GM10847 (cell line): ENCODE data around the gene FHOD3.

Source experiments
- POLR2A ChIP-seq: IDR thresholded peaks from 2 replicates; pipeline ENCODE4 v1.6.1; 2011; ENCODE audit not compliant: insufficient read length; ENCODE audit errors: extremely low read depth

FHOD3 gene

DNA sequence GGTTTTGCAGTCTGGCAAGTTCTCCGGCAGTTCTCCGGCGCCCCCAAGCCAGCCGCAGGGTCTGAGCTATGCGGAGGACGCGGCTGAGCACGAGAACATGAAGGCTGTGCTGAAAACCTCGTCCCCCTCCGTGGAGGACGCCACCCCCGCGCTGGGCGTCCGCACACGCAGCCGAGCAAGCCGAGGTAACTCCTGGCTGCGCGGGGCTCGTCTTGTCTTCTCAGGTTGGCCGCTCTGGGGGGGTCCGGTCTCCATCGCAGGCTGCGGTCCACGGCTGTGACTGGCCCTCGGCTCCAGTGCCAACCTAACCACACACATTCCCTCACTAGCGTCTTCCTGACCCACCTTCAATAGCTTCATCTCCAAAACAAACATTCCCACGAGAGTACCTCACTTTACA, 463.1 kb downstream of the FHOD3 start:
- TF ChIP-seq POLR2A = no peak

DNA sequence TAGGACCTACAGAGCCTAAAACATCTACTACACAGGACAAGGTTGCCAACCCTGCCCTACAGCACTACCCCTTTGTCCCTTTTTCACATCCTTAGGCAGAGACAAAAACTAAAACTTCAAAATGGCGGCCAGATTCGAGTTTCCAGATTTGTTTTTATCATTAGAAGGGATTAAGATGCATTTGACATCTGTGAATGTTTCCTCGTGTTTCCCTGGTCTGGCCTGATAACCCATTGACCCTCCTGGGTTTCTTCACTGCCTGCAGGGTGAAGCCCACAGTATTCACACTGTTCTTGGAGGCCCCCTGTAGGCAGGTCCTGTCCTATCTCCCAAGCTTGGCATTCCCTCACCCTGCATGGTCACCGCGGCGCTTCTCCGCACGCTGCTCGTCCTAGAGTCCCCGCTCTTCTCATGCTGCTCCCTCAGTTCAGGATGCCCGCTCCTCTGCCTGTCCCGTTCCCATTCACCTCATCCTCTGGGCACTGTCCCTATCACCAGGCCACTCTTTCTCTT, 463.7 kb downstream of the FHOD3 start:
- TF ChIP-seq POLR2A = no peak

DNA sequence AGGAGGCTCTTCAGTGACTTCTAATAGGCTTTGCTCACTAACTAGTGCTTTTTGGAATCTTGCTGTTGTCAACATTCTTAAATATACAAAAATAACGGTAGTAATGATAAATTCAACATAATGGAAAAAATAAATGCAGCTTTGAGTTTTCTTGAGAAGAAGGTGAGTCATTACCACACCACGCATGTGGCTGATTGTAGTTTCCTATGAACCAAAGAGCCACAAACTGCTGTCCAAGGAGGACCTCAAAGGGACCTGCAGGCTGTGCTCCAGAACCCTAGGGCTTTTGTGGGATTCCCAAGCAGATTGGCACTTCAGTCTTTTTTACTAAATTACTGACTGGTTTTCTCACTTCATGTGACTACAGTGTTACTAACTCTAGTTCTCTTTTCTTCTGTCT, 464.6 kb downstream of the FHOD3 start:
- TF ChIP-seq POLR2A = no peak

DNA sequence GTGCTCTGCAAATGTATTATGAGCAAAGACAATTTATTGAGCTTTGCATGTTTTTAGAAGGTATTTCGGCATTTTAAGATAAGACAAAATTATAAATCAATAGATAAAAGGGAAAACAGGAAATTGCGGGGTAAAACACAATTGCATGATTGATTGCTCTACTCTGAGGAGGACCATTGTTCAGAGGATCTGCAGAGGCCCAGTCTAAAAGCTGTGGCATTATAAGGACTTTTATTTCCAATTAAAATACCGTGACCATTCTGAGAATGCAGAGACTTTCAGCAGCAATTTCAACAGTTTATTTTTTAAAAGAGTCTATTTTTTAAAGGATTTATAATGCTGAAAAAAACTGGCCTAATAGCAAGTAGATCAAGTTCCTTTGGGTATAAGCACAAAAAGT, 469.3 kb downstream of the FHOD3 start:
- no peak for TF ChIP-seq POLR2A

DNA sequence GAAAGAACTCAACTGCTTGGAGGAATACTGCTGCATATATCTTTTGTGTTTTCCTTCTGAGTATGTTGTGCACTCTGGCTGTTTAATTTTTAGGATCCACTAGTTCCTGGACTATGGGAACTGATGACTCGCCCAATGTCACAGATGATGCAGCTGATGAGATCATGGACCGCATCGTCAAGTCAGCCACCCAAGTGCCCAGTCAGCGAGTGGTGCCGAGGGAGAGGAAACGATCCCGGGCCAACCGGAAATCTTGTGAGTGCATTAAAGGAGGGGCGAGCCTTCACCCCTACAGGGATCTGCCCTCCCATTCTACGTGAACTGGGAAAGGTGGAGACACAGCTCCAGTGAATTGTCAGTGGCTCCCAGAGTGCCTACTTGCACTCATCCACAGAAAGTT, 471.7 kb downstream of the FHOD3 start:
- TF ChIP-seq POLR2A = no peak

DNA sequence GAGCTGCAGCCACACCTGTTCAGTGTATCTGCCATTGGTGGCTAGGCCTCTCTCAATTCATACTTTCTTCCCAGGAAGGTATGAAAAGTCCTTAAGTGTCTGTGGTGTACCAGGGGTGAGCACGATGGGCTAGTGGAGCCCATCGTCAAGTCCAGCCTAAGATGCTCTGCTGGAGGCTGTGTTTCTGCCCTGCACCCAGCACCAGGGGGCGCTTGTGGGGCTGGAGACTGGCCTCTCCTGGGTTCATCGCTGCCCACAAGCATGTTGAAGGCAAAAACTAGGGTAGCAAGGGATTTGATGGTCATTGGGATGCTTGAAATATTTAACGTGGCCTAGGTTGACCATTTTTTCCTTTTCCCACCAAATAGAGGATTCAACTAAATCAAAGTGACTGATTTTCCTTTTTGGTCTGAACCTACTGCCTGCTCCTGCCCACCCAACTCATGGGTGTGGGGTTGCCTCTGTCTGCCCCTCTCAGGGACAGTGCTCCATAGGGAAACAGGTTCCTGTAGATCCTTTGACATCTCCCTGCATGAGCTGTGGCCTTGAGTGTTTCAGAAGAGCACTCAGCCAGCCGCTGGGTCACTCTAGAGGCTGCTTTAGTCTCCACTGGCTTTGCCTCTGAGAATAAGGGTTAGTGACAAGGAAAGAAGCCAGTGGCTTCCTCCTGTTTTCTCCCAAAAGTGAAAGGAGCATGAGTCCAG, 472.2 kb downstream of the FHOD3 start:
- no peak for TF ChIP-seq POLR2A

DNA sequence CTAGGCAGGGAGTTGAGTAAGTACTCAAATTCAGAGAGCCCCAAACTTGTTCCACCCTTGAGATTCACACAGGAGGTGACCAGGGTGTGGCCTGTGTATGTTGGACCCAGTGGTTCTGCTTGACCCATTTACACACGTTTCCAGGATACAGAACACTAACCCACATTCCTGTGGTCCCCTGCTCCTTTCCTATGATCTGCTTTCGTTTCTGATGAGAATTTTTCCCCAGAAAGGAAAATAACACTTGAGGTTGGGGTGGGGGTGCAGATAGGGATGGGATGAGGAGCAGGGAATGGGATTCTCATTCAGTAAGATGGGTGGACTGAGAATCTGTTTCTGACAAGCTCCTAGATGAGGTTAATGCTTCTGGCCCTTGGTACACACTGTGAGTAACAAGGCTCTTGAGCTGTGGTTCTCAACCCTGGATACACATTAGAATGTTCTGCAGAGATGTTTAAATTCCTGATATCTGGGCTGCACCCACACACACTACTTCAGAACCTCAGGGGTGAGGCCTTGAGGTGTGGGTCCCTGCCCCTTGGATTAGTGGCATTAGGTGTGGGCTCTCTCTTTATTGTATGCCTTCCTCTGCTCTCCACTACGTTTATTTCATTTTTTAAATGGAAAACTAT, 472.9 kb downstream of the FHOD3 start:
- TF ChIP-seq POLR2A = no peak

DNA sequence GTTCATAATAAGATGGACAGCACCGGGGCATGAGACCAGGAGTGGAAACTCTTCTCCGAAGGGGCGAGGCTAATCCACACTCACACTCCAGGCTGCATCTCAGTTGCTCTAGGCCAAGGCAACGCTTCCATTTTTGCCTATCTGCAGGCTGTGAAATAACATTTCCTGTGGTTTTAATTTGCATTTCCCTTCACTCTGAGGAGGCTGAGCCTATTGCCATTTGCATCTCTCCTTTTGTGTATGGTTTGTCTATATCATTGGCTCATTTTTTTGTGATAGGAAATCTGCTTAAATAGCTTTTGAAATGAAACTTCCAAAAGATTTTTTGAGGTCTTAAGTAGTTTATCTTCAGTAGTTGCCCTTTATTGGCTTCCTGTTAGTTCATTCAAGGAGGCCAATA, 473.7 kb downstream of the FHOD3 start:
- TF ChIP-seq POLR2A = no peak

DNA sequence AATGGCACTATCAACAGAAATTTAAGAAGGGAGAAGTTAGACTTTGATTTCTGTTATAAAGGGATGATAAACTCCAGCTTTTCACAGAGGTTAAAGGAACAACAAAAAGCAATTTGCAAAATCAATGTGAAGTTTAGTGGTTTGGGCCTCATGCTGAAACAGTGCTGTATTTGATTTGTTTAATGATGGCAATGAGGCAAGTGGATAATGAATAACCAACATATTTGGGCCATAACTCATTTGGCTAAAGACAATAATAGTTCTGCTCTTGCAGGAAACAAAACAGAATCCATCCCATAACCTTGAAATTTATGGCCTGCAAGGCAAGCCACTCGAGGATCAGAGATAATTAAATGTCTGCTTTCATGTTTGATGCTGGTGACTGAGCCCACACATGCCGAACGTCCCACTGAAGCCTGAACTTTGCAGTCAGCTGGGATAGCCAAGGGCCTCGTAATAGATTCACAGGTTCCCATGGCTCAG, 474.8 kb downstream of the FHOD3 start:
- TF ChIP-seq POLR2A = no peak

DNA sequence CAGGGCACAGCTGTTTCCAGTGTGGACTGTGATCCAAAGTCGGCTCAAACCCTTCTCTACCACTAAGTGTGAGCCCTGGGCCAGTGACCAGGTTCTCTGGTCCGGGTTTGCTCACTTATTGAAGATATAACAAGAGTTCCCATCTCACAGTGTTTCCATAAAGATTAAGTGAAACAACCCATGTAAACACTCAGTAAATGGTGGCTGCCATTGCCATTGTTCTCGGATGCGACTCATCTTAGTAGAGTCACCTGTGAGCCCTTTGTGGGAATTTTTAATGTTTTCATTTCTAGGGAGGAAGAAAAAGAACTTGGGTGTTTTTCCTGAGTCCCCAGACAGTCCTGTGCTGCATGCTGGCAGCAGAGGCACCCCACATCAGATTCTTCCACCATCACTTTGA, 477.9 kb downstream of the FHOD3 start:
- TF ChIP-seq POLR2A = no peak

DNA sequence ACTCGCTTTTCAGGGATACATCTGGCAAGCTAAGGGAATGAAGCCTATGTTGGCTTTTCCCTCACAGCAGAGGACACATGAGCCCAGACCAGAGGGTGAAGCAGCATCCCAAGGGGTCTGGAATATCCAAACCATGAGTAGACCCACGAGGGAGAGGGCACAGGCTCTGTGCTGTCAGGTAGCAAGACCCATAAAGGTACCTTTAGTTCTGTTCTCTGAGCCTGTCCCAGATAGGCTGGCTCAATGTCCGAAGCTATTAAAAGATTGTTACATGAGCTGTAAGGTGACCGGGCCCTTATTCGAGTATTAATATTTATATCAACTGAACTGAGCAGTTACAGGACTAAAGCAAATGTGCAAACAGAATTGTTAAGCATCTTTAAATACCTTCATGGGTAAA, 479.1 kb downstream of the FHOD3 start:
- no peak for TF ChIP-seq POLR2A

DNA sequence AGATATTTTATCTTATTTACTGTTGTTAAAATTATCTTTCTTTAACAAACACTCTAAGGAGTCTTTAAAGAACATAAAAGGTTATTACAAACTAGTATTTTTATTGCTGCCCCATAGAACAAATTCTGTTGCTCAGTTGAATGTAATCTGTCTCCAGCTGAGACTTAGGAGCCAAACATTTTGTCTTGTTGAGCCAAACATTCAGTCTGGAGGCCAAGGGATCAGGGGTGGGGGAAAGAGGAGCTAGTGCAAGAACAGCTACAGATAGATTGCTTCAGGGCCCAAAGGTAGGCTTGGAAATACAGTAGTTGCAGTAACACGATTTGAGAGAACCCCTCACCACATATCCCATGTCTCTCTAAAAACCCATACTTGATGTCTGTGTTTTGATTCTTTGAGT, 480.1 kb downstream of the FHOD3 start:
- TF ChIP-seq POLR2A = no peak

DNA sequence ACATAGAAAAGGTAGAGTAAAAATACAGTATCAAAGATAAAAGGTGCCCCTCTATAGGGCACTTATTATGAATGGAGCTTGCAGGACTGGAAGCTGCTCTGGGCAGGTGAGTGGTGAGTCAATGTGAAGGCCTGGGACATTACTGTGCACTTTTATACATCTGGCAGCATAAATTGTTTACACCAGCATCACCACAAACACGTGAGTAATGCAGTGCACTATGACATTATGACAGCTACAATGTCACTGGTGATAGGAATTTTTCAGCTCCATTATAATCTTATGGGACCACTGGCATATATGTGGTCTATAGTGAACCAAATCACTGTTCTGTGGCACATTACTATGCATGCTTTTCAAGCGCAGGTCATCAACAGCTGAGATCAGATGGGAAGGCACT, 483.2 kb downstream of the FHOD3 start:
- TF ChIP-seq POLR2A = no peak

DNA sequence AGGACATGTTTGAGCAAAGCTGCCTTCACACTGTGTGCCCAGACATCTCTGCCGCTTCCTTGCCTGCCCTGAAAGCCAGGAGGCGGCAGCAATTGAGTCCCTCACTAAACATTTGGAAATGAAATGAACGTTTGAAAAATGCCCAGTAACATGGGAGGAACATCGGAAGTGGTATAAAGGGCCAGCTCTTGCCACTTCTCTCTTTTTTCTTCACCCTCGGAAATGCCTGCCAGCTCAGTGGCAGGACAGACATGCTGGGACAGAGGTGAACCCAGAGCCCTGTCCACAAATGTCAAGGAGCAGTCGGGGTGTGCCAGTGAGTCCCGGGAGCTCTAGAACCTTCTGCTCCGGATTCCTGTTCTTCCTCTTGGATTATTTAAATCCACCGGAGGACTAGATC, 485.2 kb downstream of the FHOD3 start:
- no peak for TF ChIP-seq POLR2A

DNA sequence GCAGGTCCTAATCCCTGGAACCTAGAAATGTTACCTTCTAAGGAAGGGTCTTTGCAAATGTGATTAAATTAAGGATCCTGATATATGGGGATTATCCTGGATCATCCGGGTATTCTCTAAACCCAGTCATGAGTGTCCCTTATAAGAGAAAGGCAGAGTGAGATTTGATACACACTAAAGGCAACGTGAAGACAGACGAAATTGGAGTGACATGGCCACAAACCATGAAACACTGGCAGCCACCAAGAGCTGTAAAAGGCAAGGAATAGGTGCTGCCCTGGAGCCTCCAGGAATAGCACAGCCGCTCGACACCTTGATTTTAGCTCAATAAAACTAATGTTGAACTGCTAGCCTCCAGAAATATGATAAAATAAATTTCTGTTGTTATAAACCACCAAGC, 486.3 kb downstream of the FHOD3 start:
- TF ChIP-seq POLR2A = no peak

DNA sequence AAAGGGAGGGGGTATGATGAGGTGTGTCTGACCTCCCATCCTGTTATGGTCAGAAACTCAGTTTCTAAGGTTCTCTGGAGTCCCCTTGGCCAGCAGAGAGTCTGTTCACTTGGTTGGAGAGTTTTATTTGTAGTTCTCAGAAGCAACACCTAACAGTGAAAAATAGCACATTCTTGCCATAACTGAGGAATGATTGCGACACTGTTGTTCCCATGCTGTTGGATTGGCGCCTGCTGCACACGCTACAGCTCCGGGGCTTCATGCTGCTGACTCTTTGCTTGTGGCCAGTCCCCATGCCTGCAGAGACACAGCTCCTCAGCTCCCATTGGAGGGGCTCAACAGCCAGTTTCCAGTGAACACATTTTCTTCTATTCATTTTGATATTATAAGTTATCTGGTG, 489.2 kb downstream of the FHOD3 start:
- TF ChIP-seq POLR2A = no peak
